Astrocyte of the cerebellum (primary cell): ENCODE data around the gene PADI2.

Experiments
- DNase-seq: peaks from one replicate; pipeline ENCODE4 v3.0.0-alpha.2; 2011; ENCODE audit warnings: low read depth
- H3K4me3 ChIP-seq: 2 replicates; pipeline ENCODE4 v1.5.1; 2011; ENCODE audit warnings: mild to moderate bottlenecking, low read depth, low read length, moderate library complexity
- in situ Hi-C: cut with HindIII; loops from 2 replicates; pipeline ENCODE4 v1.10.0; 2017; ENCODE audit warnings: low sequenced_read_pairs
- TF ChIP-seq, protein P1 (sequence below): IDR thresholded peaks from 2 replicates; pipeline ENCODE4 v1.5.1; 2012; ENCODE audit warnings: low read length, low read depth, moderate library complexity, mild to moderate bottlenecking; ENCODE audit errors: missing control alignments

PADI2 gene

DNA sequence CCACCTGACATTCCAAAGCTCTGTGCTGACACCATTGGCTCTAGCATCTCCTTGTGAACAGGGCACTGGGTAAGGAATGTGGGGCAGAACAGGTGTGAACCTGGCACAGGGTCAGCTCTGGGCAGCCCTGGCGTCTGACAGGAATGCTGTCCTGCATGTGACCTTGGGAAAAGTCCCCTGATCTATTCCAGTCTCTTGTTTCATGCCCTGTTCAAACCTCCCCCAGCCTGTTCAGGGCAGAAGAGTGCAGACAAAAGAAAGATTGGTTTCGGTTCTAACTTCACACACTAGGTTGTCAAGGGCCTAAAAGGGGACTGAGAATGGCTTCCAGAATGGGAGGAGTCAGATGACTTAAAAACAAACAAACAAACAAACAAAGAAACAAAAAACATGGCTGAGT lies 37.8 kb downstream of the PADI2 start:
- TF ChIP-seq, protein P1, sequence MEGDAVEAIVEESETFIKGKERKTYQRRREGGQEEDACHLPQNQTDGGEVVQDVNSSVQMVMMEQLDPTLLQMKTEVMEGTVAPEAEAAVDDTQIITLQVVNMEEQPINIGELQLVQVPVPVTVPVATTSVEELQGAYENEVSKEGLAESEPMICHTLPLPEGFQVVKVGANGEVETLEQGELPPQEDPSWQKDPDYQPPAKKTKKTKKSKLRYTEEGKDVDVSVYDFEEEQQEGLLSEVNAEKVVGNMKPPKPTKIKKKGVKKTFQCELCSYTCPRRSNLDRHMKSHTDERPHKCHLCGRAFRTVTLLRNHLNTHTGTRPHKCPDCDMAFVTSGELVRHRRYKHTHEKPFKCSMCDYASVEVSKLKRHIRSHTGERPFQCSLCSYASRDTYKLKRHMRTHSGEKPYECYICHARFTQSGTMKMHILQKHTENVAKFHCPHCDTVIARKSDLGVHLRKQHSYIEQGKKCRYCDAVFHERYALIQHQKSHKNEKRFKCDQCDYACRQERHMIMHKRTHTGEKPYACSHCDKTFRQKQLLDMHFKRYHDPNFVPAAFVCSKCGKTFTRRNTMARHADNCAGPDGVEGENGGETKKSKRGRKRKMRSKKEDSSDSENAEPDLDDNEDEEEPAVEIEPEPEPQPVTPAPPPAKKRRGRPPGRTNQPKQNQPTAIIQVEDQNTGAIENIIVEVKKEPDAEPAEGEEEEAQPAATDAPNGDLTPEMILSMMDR = no peak
- no peak for DNase-seq
- H3K4me3 ChIP-seq = no peak overlapping the region
- in situ Hi-C loops = no loop called here

- DNase-seq = no peak
- in situ Hi-C loops = no loop called here
- TF ChIP-seq, protein P1 = no peak
These were observed 38.4 kb downstream of the PADI2 start for GRCh38 chr1:17080880-17081279.

DNA sequence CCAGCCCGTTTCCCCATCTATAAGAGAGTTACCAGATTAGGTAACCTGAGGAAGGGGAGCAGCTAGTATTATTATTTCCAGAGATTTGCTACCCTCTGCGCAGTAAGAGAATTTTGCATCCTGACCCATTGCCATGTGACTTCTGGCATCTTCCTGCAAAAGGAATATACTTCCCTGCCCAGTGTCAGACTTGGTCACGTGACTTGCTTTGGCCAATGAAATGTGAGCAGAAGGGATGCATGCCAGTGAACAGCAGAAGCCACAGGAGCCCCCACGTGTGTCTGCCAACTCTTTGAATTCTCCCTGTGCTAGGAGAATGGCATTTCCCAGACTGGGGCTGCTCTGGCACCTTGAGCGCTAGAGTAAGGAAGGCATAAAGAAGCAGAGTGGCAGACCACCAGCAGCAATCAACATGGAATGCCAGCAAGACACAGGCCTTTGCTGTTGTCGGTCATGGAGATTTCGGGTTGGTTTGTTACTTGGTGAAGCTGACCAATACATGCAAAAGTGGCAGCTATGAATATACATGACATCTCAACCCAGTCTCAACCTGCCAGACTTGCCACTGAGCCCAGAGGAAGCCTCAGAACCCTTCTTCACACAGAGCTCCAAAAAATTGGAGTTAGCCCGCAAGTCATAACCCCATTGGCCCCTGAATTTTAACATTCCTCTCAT lies 39.0 kb downstream of the PADI2 start:
- TF ChIP-seq, protein P1 = no peak
- DNase-seq = no peak
- in situ Hi-C loops = no loop called here
- no peak overlapping the region for H3K4me3 ChIP-seq

More at GRCh38 chr1:17080880-17081279, 38.4 kb downstream of the PADI2 start:
- no peak overlapping the region for H3K4me3 ChIP-seq

GRCh38 chr1:17078991-17079868 lies 40.0 kb downstream of the PADI2 start:
- in situ Hi-C loops = no loop called here
- DNase-seq = no peak
- TF ChIP-seq, protein P1 = no peak
- H3K4me3 ChIP-seq = no peak overlapping the region

GRCh38 chr1:17075470-17076255 lies 43.6 kb downstream of the PADI2 start:
- in situ Hi-C loops = no loop called here
- DNase-seq = no peak
- TF ChIP-seq, protein P1 = peak; percentile 41
- H3K4me3 ChIP-seq = no peak overlapping the region

- in situ Hi-C loops = loop anchor here (5.0 kb wide), 1 partner anchor 41 kb away; no protein-coding TSS in a partner anchor
- DNase-seq = no peak
- TF ChIP-seq, protein P1 = no peak
These were observed 47.5 kb downstream of the PADI2 start for GRCh38 chr1:17071794-17072193.

More at GRCh38 chr1:17071794-17072193, 47.5 kb downstream of the PADI2 start:
- no peak overlapping the region for H3K4me3 ChIP-seq
